ENCODE data around the gene GABRE.
"Not testable (repeated sequence)": the region's sequence is repeated elsewhere in the genome, so short reads cannot be mapped to it uniquely, and the experiment has no call there.

Gene GABRE

DNA sequence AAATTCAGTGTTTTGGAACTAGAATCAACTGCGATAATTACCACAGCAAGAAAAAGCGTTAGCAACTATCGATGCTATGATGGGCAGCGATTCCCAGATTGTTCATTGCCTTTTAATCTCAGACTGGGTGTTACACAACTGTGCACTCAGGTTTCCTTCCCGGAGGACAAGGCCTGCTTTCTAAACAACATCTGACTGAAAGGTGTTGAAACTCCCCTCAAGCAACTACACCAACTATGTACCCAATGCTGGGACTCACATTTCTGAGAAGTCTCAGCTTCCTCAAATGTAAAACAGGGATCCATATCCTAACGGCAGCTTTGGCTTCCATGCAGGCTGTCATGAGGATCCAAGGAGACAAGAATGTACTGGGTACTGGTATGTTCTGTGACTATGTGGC lies 8.2 kb downstream of the GABRE start:
- no peak for DNase-seq

DNA sequence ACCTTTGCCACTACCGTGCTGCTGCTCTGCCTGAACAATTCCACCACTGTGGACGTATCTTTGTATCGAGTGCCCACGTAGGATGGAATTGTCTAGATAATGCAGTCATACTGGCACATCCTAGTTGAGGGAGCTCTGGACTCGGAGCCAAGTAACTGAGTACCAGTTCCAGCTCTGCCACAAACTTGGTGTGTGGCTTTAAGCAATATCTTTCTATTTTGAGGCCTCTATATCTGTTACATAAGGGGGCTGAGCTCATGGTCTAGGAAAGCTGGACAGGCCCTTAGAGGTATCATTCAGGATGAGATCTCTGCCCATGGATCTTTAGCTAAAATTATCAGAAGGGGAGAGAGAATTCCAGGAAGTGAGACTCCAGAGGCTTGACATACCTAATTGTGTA lies 12.4 kb downstream of the GABRE start:
- DNase-seq, result no peak

GRCh38 chrX:151958101-151958500 lies 16.4 kb downstream of the GABRE start:
- no peak for DNase-seq

DNA sequence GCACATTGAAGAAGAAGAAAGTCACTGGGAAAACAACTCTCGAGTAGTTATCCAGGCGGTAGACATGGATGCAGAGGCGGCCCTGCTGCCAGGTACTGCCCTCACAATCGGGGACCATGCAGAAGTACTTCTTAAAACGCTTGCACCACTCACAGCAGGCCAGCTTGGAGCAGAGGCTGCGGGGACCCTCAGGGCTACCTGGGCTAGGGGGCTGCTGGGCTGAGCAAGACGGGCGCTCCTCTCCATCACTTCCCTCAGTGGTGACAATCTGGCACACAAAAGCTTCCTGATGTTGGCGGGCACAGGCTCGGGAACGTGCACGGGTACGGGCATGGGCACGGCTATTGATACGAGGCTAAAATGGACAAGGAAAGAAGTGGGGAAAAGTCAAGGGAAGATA lies 19.7 kb downstream of the GABRE start:
- DNase-seq, result no peak

DNA sequence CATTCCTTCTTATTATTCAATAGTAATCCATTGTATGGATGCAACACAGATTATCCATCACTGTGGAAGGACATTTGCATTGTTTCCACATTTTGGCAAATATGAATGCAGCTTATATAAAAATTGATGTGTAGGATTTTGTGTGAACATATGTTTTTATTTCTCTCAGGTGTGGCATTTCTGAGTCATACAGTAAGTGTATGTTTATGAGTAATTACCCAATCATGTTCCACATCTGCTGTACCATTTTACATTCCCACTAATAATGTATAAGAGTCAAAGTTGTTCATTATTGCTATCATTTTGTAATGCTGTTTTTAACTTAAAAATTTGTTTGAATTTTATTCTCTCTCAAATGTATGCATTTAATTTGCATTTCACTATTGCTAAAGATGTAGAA lies 36.3 kb downstream of the GABRE start:
- DNase-seq, result no peak

DNA sequence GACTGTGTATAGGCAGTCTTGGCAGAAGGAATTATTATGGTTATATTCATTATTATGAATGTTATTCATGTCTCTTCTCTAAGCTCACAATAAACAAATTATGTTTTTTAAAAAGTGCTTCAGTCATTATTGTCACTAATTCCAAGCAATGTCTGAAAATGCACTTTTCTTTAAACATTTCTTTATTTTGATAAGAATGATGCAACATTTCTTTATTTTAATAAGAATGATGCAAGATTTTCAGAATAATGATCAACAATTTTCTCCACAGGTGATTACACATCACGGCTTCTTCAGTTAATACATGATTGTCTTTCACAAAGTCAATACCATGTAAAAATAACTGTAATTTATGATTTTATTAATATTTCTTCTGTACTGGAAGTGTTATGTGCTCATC lies 39.1 kb downstream of the GABRE start:
- no peak for DNase-seq

DNA sequence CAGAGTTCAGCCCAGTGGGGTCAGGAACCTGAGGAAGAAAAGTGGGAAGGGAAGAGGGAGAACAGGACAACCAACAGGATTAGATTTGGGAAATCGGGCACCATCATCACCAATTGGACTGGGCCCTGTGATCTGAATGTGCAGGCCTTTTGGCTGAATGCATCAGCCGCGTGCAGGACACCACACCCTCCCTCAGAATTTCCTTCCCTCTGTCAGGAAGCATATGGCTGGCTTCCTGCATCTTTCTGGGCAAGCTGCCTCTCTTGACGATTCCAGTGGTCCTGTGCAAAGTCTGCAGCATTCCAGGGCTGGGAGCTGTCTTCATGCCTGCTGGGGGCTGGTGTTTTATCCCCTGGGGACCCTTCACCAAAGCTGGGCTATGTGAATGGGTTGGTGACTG lies 45.4 kb downstream of the GABRE start:
- no peak for DNase-seq

- DNase-seq, result no peak
Observed at GRCh38 chrX:151923648-151924047, 50.8 kb downstream of the GABRE start.

GRCh38 chrX:151922692-151923091 lies 51.8 kb downstream of the GABRE start:
- no peak for DNase-seq

GRCh38 chrX:151921866-151922265 lies 52.6 kb downstream of the GABRE start:
- DNase-seq, result no peak

DNA sequence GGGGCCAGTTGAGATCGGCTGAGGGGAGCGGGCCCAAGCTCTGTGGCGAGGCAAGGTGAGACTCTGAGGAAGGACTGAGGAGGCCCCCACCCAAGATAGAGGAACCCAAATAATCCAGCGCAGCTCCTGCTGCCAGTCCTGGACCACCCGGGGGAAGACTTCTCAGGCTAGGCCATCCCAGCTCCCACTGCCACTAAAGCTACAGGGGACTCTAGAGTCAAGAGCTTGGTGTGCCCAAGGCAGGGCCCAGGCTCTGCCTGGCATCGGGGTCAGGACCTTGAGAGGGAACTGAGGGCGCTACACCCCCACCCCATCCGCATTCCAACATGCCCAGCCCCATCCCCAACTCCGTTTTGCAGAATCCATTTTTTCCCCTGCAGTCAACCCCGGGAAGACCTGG lies 53.2 kb downstream of the GABRE start:
- DNase-seq, result no peak

DNA sequence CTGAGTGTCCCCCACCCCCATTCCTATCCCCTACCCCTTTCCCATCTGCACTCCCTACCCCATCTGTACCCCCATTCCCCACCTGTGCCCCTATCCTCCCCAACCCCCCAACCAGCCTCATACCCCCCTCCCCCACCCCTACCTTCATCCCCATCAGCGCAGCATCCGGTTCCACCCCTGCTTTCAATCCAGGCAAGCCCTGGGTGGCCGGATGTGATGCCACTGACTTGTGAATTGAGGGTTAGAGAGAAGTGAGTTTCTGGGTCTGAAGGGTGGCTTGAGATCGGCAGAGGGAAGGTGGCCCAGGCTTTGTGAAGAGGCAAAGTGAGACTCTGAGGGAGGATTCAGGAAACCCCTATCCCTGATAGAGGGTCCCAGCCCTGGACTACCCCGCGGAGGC lies 53.9 kb downstream of the GABRE start:
- DNase-seq, result no peak

DNA sequence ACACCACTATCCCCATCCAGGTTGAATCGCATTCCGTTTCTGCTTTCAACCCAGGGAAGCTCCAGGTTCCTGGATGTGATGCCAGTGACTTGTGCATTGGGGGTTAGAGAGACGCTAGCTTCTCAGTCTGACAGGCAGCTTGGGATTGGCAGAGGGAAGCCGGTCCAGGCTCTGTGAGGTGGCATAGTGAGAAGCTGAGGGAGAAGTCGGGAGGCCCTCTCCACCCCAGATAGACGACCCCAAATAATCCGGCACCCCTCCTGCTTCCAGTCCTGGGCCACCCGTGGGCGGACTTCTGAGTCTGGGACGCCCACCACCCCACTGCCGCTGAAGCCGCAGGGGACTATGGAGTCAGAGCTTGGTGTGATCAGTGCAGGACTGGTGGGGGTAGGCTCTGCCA lies 54.4 kb downstream of the GABRE start:
- DNase-seq, result no peak

- no peak for DNase-seq
Observed at GRCh38 chrX:151919610-151920009, 54.9 kb downstream of the GABRE start.

DNA sequence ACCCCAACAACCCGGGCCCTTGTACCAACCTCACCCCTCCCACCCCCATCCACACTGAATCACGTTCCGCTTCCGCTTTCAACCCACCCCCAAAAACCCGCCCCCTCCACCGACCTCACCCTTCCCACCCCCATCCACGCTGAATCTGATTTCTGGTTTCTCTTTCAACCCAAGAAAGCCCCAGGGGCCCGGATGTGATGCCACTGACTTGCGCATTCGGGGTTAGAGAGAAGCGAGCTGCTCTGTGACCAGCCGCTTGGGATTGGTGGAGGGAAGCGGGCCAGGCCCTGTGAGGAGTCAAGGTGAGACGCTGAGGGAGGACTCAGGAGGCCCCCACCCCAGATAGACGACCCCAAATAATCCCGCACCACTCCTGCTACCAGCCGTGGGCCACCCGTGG lies 55.7 kb downstream of the GABRE start:
- not testable (repeated sequence) for DNase-seq

- no peak for DNase-seq
Observed at GRCh38 chrX:151912780-151913179, 61.7 kb downstream of the GABRE start, which contains the start of gene MAGEA4. Gene MAGEA4 (plus strand): TSS chrX:151912889. CDS start chrX:151923665, 10,776 bp downstream.

- no peak for DNase-seq
Observed at GRCh38 chrX:151912221-151912620, 62.3 kb downstream of the GABRE start.

GRCh38 chrX:151904989-151905388 lies 69.5 kb downstream of the GABRE start:
- no peak for DNase-seq

Data from suppressor macrophage treated with lipopolysaccharide for 1 hour (primary cell).